ENCODE measurements around the gene LMO1.

The LMO1 gene

DNA sequence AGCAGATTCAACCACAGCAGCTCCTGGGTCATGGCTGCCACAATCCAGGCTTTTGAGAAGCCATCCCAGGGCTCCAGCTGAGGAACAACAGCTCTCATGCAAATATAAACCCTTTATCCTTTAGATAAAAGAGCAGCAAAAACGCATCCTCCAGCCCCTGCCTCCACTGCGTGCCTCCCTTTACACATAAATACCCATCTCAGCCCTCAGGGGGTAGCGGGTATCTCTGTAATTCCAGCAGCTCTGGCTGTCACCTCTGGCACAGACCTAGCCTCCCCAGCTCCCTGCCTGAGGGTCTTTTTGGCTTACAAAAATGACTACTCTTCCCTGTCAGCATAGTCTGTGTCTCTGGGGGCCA lies 21.6 kb downstream of the LMO1 start:
- TF ChIP-seq CTCF (IDR thresholded peaks at IDR 0.05; ENCODE audit: low read depth, low read length, missing control alignments), result no peak
- no peak for DNase-seq (ENCODE audit: low read depth)
- H3K4me3 ChIP-seq (ENCODE audit: low read depth, low read length), result no peak overlapping the region
- in situ Hi-C loops (cut with HindIII; ENCODE audit: low sequenced_read_pairs), result no loop called here

- no peak for TF ChIP-seq CTCF (IDR thresholded peaks at IDR 0.05; ENCODE audit: low read depth, low read length, missing control alignments)
- in situ Hi-C loops (cut with HindIII; ENCODE audit: low sequenced_read_pairs), result no loop called here
- DNase-seq (ENCODE audit: low read depth), result no peak
- H3K4me3 ChIP-seq (ENCODE audit: low read depth, low read length), result no peak overlapping the region
Measured at GRCh38 chr11:8241373-8242117, 22.1 kb downstream of the LMO1 start.

DNA sequence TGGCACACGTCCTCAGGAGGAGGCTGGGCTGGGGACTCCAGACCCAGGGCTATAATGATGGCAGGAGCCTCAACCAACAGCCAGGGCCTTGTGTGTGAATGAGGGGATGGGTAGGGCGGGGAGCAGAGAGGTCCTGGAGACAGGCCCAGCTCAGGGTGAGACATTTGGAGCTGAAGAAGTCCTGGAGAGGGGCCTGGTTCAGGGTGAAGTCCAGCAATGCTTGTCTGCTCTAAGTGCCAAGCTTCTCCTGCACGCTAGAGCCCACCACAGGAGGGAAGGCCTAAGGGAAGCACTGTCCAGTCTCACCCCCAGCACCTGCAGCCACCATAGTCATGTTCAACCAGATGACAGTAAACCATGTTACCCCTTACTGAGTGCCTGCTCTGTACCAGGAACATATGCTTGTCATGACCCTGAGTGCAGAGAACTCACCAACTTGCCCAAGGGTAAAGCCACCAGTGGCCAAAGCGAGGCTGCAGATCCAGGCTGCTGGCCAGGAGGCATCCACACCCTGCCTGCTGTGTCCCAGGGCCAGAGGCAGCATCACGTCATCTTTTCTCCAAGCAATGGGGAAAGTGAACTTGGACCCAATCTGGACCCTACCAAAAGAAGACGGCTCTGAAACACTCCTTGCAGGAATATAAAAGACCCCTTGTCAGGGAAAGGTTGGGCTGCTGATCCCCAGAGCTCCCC lies 24.0 kb downstream of the LMO1 start:
- in situ Hi-C loops (cut with HindIII; ENCODE audit: low sequenced_read_pairs), result no loop called here
- no peak overlapping the region for H3K4me3 ChIP-seq (ENCODE audit: low read depth, low read length)
- TF ChIP-seq CTCF (IDR thresholded peaks at IDR 0.05; ENCODE audit: low read depth, low read length, missing control alignments), result no peak

GRCh38 chr11:8239040-8239439 lies 24.6 kb downstream of the LMO1 start:
- no peak overlapping the region for H3K4me3 ChIP-seq (ENCODE audit: low read depth, low read length)
- in situ Hi-C loops (cut with HindIII; ENCODE audit: low sequenced_read_pairs), result no loop called here
- no peak for DNase-seq (ENCODE audit: low read depth)
- no peak for TF ChIP-seq CTCF (IDR thresholded peaks at IDR 0.05; ENCODE audit: low read depth, low read length, missing control alignments)

More for the DNA sequence above, 24.0 kb downstream of the LMO1 start:
- DNase-seq (ENCODE audit: low read depth), result no peak

DNA sequence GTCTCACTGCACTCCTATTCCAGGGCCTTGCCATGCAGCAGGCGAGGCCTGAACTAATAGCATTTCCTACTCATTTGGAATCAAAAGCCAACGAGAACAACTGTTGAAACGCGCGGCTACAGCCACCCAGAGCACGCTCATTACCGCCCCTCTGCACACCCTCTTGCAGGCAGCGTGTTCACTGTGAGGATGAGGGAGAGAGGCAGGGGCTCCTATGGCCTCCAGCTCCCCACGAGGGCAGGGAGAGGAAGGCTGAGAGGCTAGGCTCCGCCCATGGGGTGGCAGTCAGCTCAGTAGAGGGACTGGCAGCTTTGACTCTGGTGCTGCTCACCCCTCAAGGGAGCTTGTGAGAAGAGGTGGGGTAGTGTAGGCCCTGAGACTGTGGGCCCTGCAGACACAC lies 26.2 kb downstream of the LMO1 start:
- in situ Hi-C loops (cut with HindIII; ENCODE audit: low sequenced_read_pairs), result no loop called here
- TF ChIP-seq CTCF (IDR thresholded peaks at IDR 0.05; ENCODE audit: low read depth, low read length, missing control alignments), result no peak
- DNase-seq (ENCODE audit: low read depth), result no peak
- H3K4me3 ChIP-seq (ENCODE audit: low read depth, low read length), result no peak overlapping the region

DNA sequence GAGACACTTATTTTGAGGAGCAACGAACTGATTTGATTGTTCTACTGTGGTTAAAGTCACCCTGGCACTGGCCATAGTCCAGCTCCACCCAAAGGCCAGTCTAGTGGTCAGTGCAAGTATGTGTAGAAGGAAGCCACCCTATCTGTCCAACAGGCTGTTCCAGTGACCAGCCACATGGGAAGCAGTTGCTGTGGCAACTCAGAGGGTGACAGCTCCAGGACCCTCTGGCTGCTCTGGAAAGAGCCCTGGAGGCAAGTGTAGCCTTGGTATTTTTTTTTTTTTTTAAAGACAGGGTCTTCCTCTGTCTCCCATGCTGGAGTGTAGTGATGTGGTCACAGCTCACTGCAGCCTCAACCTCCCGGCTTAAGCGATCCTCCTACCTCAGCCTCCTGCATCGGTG lies 27.8 kb downstream of the LMO1 start:
- TF ChIP-seq CTCF (IDR thresholded peaks at IDR 0.05; ENCODE audit: low read depth, low read length, missing control alignments), result no peak
- no peak overlapping the region for H3K4me3 ChIP-seq (ENCODE audit: low read depth, low read length)
- in situ Hi-C loops (cut with HindIII; ENCODE audit: low sequenced_read_pairs), result no loop called here
- DNase-seq (ENCODE audit: low read depth), result no peak
